ENCODE results near the gene MTA1.

DNA sequence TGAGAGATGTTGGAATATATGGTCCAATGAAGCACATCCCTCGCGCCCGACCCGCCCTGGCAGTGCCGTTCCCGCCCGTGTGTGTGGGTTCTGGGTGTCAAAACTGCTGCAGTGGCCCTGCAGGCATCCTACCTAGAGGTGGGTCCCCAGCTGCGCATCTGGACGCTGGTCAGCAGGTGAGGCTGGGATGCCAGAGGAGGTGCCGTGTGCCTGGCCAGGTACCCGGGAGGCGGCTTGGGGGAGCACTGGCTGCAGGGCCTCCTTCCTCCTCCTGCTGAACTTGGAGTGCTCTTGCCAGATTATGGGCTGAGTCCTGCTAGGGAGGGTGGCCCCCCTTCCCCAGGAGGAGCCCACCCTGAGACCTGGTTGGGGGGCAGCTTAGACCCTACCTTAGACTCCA lies 5.2 kb downstream of the MTA1 start:
- TF ChIP-seq, protein P1, sequence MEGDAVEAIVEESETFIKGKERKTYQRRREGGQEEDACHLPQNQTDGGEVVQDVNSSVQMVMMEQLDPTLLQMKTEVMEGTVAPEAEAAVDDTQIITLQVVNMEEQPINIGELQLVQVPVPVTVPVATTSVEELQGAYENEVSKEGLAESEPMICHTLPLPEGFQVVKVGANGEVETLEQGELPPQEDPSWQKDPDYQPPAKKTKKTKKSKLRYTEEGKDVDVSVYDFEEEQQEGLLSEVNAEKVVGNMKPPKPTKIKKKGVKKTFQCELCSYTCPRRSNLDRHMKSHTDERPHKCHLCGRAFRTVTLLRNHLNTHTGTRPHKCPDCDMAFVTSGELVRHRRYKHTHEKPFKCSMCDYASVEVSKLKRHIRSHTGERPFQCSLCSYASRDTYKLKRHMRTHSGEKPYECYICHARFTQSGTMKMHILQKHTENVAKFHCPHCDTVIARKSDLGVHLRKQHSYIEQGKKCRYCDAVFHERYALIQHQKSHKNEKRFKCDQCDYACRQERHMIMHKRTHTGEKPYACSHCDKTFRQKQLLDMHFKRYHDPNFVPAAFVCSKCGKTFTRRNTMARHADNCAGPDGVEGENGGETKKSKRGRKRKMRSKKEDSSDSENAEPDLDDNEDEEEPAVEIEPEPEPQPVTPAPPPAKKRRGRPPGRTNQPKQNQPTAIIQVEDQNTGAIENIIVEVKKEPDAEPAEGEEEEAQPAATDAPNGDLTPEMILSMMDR (IDR thresholded peaks at IDR 0.05): no peak
- no peak for TF ChIP-seq MXI1 (IDR thresholded peaks at IDR 0.05; ENCODE audit: low read depth, low read length)
- no peak for TF ChIP-seq REST (IDR thresholded peaks at IDR 0.05; ENCODE audit: low read depth, low read length)
- no peak for TF ChIP-seq SIN3A (IDR thresholded peaks at IDR 0.05; ENCODE audit: borderline replicate concordance, low read depth, low read length)
- TF ChIP-seq POLR2AphosphoS5 (IDR thresholded peaks at IDR 0.05; ENCODE audit: low read depth, low read length): no peak
- TF ChIP-seq EP300 (IDR thresholded peaks at IDR 0.05; ENCODE audit: borderline replicate concordance in 1 of 2, low read depth in 1 of 2, low read length in 1 of 2): no peak
- no peak for TF ChIP-seq GATA2 (CRISPR knock-in tag; IDR thresholded peaks at IDR 0.05)
- TF ChIP-seq EZH2phosphoT487 (IDR thresholded peaks at IDR 0.05; ENCODE audit: borderline replicate concordance, low read depth): no peak
- TF ChIP-seq GABPA (IDR thresholded peaks at IDR 0.05; ENCODE audit: low read depth): no peak
- no peak for TF ChIP-seq RAD21 (IDR thresholded peaks at IDR 0.05; ENCODE audit: low read length)
